Measurements from ENCODE around the gene MB21D2.

GRCh38 chr3:192778508-192778907 is 139.1 kb downstream of the MB21D2 start:
- TF ChIP-seq SUZ12 (IDR thresholded peaks at IDR 0.05) (no peak), FOXK2 (IDR thresholded peaks at IDR 0.05) (no peak), SP1 (IDR thresholded peaks at IDR 0.05) (no peak), ARNT (IDR thresholded peaks at IDR 0.05) (no peak), ELF4 (IDR thresholded peaks at IDR 0.05) (no peak), FOXM1 (IDR thresholded peaks at IDR 0.05; ENCODE audit: borderline replicate concordance) (no peak), NFRKB (IDR thresholded peaks at IDR 0.05) (no peak), CTBP1 (IDR thresholded peaks at IDR 0.05; ENCODE audit: borderline replicate concordance) (no peak), FOXA1 (IDR thresholded peaks at IDR 0.05) (no peak), L3MBTL2 (conservative IDR thresholded peaks at IDR 0.05) (no peak), BHLHE40 (IDR thresholded peaks at IDR 0.05; ENCODE audit: borderline replicate concordance) (no peak)
- TF ChIP-seq, protein P1, sequence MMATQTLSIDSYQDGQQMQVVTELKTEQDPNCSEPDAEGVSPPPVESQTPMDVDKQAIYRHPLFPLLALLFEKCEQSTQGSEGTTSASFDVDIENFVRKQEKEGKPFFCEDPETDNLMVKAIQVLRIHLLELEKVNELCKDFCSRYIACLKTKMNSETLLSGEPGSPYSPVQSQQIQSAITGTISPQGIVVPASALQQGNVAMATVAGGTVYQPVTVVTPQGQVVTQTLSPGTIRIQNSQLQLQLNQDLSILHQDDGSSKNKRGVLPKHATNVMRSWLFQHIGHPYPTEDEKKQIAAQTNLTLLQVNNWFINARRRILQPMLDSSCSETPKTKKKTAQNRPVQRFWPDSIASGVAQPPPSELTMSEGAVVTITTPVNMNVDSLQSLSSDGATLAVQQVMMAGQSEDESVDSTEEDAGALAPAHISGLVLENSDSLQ (IDR thresholded peaks at IDR 0.05): no peak
